ACHN (cell line): Measurements from ENCODE around the gene TBC1D22A.

Source experiments
- DNase-seq: peaks from one replicate; pipeline ENCODE4 v3.0.0-alpha.2; 2015
- in situ Hi-C: cut with HindIII; loops from 2 replicates; pipeline ENCODE4 v1.10.0; 2017; ENCODE audit warnings: low sequenced_read_pairs, low pct_ligation_motif_present, low pct_unique_long_range_greater_than_20kb

Gene TBC1D22A

GRCh38 chr22:47067321-47067890 is 305.0 kb downstream of the TBC1D22A start:
- no peak for DNase-seq
- in situ Hi-C loops: no loop called here

- DNase-seq: no peak
- in situ Hi-C loops: no loop called here
Measured at GRCh38 chr22:47067911-47068625, 305.6 kb downstream of the TBC1D22A start.

GRCh38 chr22:47068626-47068996 is 306.2 kb downstream of the TBC1D22A start:
- no peak for DNase-seq
- in situ Hi-C loops: no loop called here

GRCh38 chr22:47069270-47069669 is 306.8 kb downstream of the TBC1D22A start:
- no peak for DNase-seq
- in situ Hi-C loops: no loop called here

GRCh38 chr22:47071078-47071806 is 308.8 kb downstream of the TBC1D22A start:
- in situ Hi-C loops: no loop called here
- DNase-seq: no peak

- in situ Hi-C loops: no loop called here
- no peak for DNase-seq
Measured at GRCh38 chr22:47071807-47072641, 309.6 kb downstream of the TBC1D22A start.

- in situ Hi-C loops: no loop called here
- DNase-seq: no peak
Measured at GRCh38 chr22:47072642-47072967, 310.2 kb downstream of the TBC1D22A start.

- in situ Hi-C loops: no loop called here
- no peak for DNase-seq
Measured at GRCh38 chr22:47073075-47073474, 310.6 kb downstream of the TBC1D22A start.

GRCh38 chr22:47074105-47074504 is 311.7 kb downstream of the TBC1D22A start:
- in situ Hi-C loops: no loop called here
- DNase-seq: no peak

GRCh38 chr22:47075568-47075967 is 313.1 kb downstream of the TBC1D22A start:
- no peak for DNase-seq
- in situ Hi-C loops: no loop called here

GRCh38 chr22:47076758-47077157 is 314.3 kb downstream of the TBC1D22A start:
- in situ Hi-C loops: no loop called here
- no peak for DNase-seq

GRCh38 chr22:47080100-47080499 is 317.6 kb downstream of the TBC1D22A start:
- in situ Hi-C loops: no loop called here
- DNase-seq: no peak

GRCh38 chr22:47082505-47082904 is 320.1 kb downstream of the TBC1D22A start:
- no peak for DNase-seq
- in situ Hi-C loops: no loop called here

GRCh38 chr22:47083379-47083986 is 321.0 kb downstream of the TBC1D22A start:
- no peak for DNase-seq
- in situ Hi-C loops: no loop called here

GRCh38 chr22:47084226-47084625 is 321.8 kb downstream of the TBC1D22A start:
- no peak for DNase-seq
- in situ Hi-C loops: no loop called here

- DNase-seq: no peak
Measured at GRCh38 chr22:47086596-47087248, 324.3 kb downstream of the TBC1D22A start.

GRCh38 chr22:47088480-47089158 is 326.2 kb downstream of the TBC1D22A start:
- no peak for DNase-seq
- in situ Hi-C loops: no loop called here

More at GRCh38 chr22:47086596-47087248, 324.3 kb downstream of the TBC1D22A start:
- in situ Hi-C loops: no loop called here

- in situ Hi-C loops: no loop called here
- DNase-seq: no peak
Measured at GRCh38 chr22:47089374-47089773, 326.9 kb downstream of the TBC1D22A start.
